ENCODE results near the gene LHX6. TPM values are rescaled to one million over a fixed set of nuclear protein-coding genes. Genes with fewer than 3 reads are reported as not detected.

The LHX6 gene
- total RNA-seq, 1 experiment from 2014 or later, result 1.8 TPM

- Mint-ChIP-seq H3K27ac (no peak overlapping the region), H3K27me3 (ENCODE audit: low read depth) (peaks cover 2% of the 10 kb centered on the region), H3K4me1 (peaks cover 12 to 23% of the 10 kb centered on the region in 2 experiments), H3K9me3 (no peaks in the 10 kb centered on the region), H3K4me3 (no peak overlapping the region; a peak in 1 of 5 replicates), H3K36me3 (ENCODE audit: insufficient read depth in 1 of 3, low read depth in 3 of 3) (no peaks in the 10 kb centered on the region)
- H2BK12ac ChIP-seq (ENCODE audit: insufficient read length, low read depth, low read length), result no peak overlapping the region
- no peak overlapping the region for H3K9ac ChIP-seq (ENCODE audit: extremely low read depth, insufficient read length, low read length)
- no peak overlapping the region for H2BK15ac ChIP-seq (ENCODE audit: low read depth, low read length)
- H3K79me1 ChIP-seq (ENCODE audit: insufficient read depth, low read depth, low read length, poor library complexity, severe bottlenecking), result no peaks in the 10 kb centered on the region
- H2AK5ac ChIP-seq (ENCODE audit: insufficient read length, low read length), result no peak overlapping the region
- no peaks in the 10 kb centered on the region for H3K27me3 ChIP-seq (ENCODE audit: insufficient read depth, low read length)
- no peak overlapping the region for H3K27ac ChIP-seq (ENCODE audit: insufficient read length, low read depth, low read length)
- no peak overlapping the region for H4K8ac ChIP-seq (replicated peaks; ENCODE audit: insufficient read length, low read depth, low read length)
- H2BK120ac ChIP-seq (ENCODE audit: low read depth, low read length, poor library complexity, severe bottlenecking), result no peak overlapping the region
- H4K20me1 ChIP-seq (ENCODE audit: control insufficient read depth, insufficient read depth, insufficient read length), result no peaks in the 10 kb centered on the region
- H2BK5ac ChIP-seq (ENCODE audit: insufficient read length, low read length), result no peak overlapping the region
- H2AFZ ChIP-seq (ENCODE audit: low read length), result no peak overlapping the region
- no peak overlapping the region for H3T11ph ChIP-seq (ENCODE audit: low read length)
- no peaks in the 10 kb centered on the region for H3K79me2 ChIP-seq (ENCODE audit: insufficient read depth, low read length)
- H3K23ac ChIP-seq (ENCODE audit: insufficient read length, low read depth, low read length), result no peak overlapping the region
- no peak overlapping the region for H3K4ac ChIP-seq (ENCODE audit: low read depth, low read length)
- H3K4me1 ChIP-seq (ENCODE audit: insufficient read depth, low read length), result peaks cover 12% of the 10 kb centered on the region; the same call in 1 of the 2 replicates
- H3K9me3 ChIP-seq (ENCODE audit: control insufficient read depth, low read depth, low read length), result no peaks in the 10 kb centered on the region
- WGBS (ENCODE audit: extremely low coverage, insufficient read length, low lambda C conversion rate), result 100% methylated on average over 1 of the region's 3 CpGs
- H3K18ac ChIP-seq (ENCODE audit: insufficient read length, low read depth, low read length), result no peak overlapping the region
- H3K23me2 ChIP-seq (ENCODE audit: insufficient read length, low read depth, low read length, poor library complexity, severe bottlenecking), result no peaks in the 10 kb centered on the region
- TF ChIP-seq, protein P1, sequence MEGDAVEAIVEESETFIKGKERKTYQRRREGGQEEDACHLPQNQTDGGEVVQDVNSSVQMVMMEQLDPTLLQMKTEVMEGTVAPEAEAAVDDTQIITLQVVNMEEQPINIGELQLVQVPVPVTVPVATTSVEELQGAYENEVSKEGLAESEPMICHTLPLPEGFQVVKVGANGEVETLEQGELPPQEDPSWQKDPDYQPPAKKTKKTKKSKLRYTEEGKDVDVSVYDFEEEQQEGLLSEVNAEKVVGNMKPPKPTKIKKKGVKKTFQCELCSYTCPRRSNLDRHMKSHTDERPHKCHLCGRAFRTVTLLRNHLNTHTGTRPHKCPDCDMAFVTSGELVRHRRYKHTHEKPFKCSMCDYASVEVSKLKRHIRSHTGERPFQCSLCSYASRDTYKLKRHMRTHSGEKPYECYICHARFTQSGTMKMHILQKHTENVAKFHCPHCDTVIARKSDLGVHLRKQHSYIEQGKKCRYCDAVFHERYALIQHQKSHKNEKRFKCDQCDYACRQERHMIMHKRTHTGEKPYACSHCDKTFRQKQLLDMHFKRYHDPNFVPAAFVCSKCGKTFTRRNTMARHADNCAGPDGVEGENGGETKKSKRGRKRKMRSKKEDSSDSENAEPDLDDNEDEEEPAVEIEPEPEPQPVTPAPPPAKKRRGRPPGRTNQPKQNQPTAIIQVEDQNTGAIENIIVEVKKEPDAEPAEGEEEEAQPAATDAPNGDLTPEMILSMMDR (conservative IDR thresholded peaks at IDR 0.05), result no peak
- H3K4me2 ChIP-seq (ENCODE audit: insufficient read depth, insufficient read length, low read length), result no peak overlapping the region
- DNase-seq, result no peak
- H4K5ac ChIP-seq (ENCODE audit: insufficient read length, low read depth, low read length), result no peak overlapping the region
- H4K91ac ChIP-seq (ENCODE audit: insufficient read length, low read depth, low read length), result no peak overlapping the region
- no peak overlapping the region for H2BK20ac ChIP-seq (ENCODE audit: low read depth, low read length, poor library complexity, severe bottlenecking)
- H3K56ac ChIP-seq (ENCODE audit: insufficient read length, low read depth, low read length), result no peak overlapping the region
- H3K14ac ChIP-seq (ENCODE audit: insufficient read depth, low read length), result no peak overlapping the region
These were observed 26.6 kb downstream of the LHX6 start for GRCh38 chr9:122202111-122202510.

Measured in H9 (cell line).